Panc1 (cell line): Measurements from ENCODE around the gene TFDP2. TPM values are rescaled to one million over a fixed set of nuclear protein-coding genes. Genes with fewer than 3 reads are reported as not detected.

Experiments used
- ATAC-seq: fragments of 200-7000 bp; cut with Tn5 transposase; 2 replicates; pipeline ENCODE4 v1.9.1; 2020; ENCODE audit warnings: mild to moderate bottlenecking, moderate library complexity
- BruUV-seq: library from RNA; stranded (reverse); fragments of 400-500 nt; replicated peaks from 2 replicates; lab custom pipeline; 2021; lab: Mats Ljungman, UMichigan
- CTCF ChIA-PET: fragments of 300-600 bp; sonication (Branson Sonifier 250); formaldehyde crosslinking; loops from one replicate; lab custom pipeline; 2022; ENCODE audit warnings: antibody characterized with exemption; lab: Charles Lee
- POLR2A ChIA-PET: fragments of 300-600 bp; sonication (Branson Sonifier 250); formaldehyde crosslinking; loops from one replicate; lab custom pipeline; 2022; ENCODE audit warnings: antibody characterized with exemption; lab: Charles Lee
- DNase-seq: peaks from one replicate; pipeline ENCODE4 v3.0.0-alpha.2; 2010; ENCODE audit warnings: low read depth, low spot score
- H3K27ac ChIP-seq: 2 replicates; pipeline ENCODE4 v1.5.1; 2011; ENCODE audit warnings: mild to moderate bottlenecking, low read length, inconsistent platforms
- H3K27me3 ChIP-seq: fragments of 200-500 bp; sonication (Bioruptor generic); 2 replicates; pipeline ENCODE4 v1.6.0; 2014; ENCODE audit warnings: low read length, inconsistent platforms; ENCODE audit not compliant: control insufficient read depth, insufficient read depth
- H3K36me3 ChIP-seq: fragments of 200-500 bp; sonication (Bioruptor generic); 2 replicates; pipeline ENCODE4 v1.5.1; 2014; ENCODE audit warnings: inconsistent platforms, mild to moderate bottlenecking, low read length, moderate library complexity; ENCODE audit not compliant: control insufficient read depth, insufficient read depth
- H3K4me1 ChIP-seq: 2 replicates; pipeline ENCODE4 v1.5.1; 2011; ENCODE audit warnings: inconsistent platforms, mild to moderate bottlenecking, low read length, moderate library complexity; ENCODE audit not compliant: control insufficient read depth, insufficient read depth
- H3K4me3 ChIP-seq, 2 experiments: 2 replicates each; pipeline ENCODE4 v1.5.1; 2011 to 2012; ENCODE audit warnings: low read depth in 2 of 2, low read length in 2 of 2, mild to moderate bottlenecking in 2 of 2, inconsistent platforms in 1 of 2, moderate library complexity in 1 of 2
- H3K9me3 ChIP-seq: fragments of 200-500 bp; sonication (Bioruptor generic); 2 replicates; pipeline ENCODE4 v1.5.1; 2014; ENCODE audit warnings: low read depth, mild to moderate bottlenecking, inconsistent platforms, low read length, moderate library complexity; ENCODE audit not compliant: control insufficient read depth, insufficient read depth
- CTCF ChIP-seq: fragments of 450-650 bp; IDR thresholded peaks from 2 replicates; pipeline ENCODE4 v1.5.1; 2017; ENCODE audit warnings: mild to moderate bottlenecking
- POLR2AphosphoS5 ChIP-seq: IDR thresholded peaks from 2 replicates; pipeline ENCODE4 v1.6.1; 2012; ENCODE audit warnings: mild to moderate bottlenecking, low read depth, low read length, moderate library complexity
- REST ChIP-seq, 2 experiments: IDR thresholded peaks; 2 replicates each; pipeline ENCODE4 v1.6.1; 2011 to 2012; ENCODE audit warnings: low read depth in 2 of 2, control low read depth in 1 of 2, low read length in 1 of 2, mild to moderate bottlenecking in 1 of 2, moderate library complexity in 1 of 2; ENCODE audit not compliant: insufficient read depth in 1 of 2
- SIN3A ChIP-seq: IDR thresholded peaks from 2 replicates; pipeline ENCODE4 v1.6.1; 2012; ENCODE audit warnings: low read depth, mild to moderate bottlenecking, low read length, moderate library complexity, borderline replicate concordance; ENCODE audit not compliant: insufficient read depth
- TCF7L2 ChIP-seq: IDR thresholded peaks from 2 replicates; pipeline ENCODE4 v1.6.1; 2011; ENCODE audit warnings: mild to moderate bottlenecking, low read depth, low read length, inconsistent platforms
- in situ Hi-C: cut with HindIII; loops from 2 replicates; pipeline ENCODE4 v1.10.0; 2016; ENCODE audit warnings: low sequenced_read_pairs, low pct_unique_long_range_greater_than_20kb
- intact Hi-C: fragments of 100-400 bp; cut with micrococcal nuclease; formaldehyde crosslinking; loops from one replicate; pipeline ENCODE4 v1.10.0; 2022; ENCODE audit not compliant: unreplicated experiment
- total RNA-seq: library from RNA; stranded (reverse); gene quantifications from one replicate; pipeline ENCODE4 v1.2.1, GENCODE V29; 2021; ENCODE audit not compliant: unreplicated experiment

The TFDP2 gene
- total RNA-seq, 1 experiment from 2014 or later: 66.3 TPM

- Histone ChIP-seq H3K36me3 (peaks cover 10% of the 10 kb centered on the region), H3K27ac (no peak overlapping the region), H3K4me3 (no peak overlapping the region), H3K9me3 (no peaks in the 10 kb centered on the region), H3K27me3 (no peaks in the 10 kb centered on the region), H3K4me1 (no peaks in the 10 kb centered on the region)
- BruUV-seq: no TSS peak
- ChIA-PET CTCF (no interaction called here), POLR2A (interaction anchor here (0.5 kb wide), 1 partner anchor 183 kb away, joined by 4 read pairs; the partner anchor contains the start of gene RNF7)
- in situ Hi-C loops (no loop called here), intact Hi-C loops (no loop called here)
- ATAC-seq (no peak), DNase-seq (no peak)
- TF ChIP-seq REST (IDR thresholded peaks at IDR 0.05; ENCODE audit: insufficient read depth in 1 of 2, low read depth in 2 of 2, low read length in 1 of 2) (no peak), CTCF (no peak), TCF7L2 (no peak), SIN3A (no peak), POLR2AphosphoS5 (no peak)
Observed at GRCh38 chr3:141921316-141921715, 228.0 kb downstream of the TFDP2 start.

GRCh38 chr3:141920701-141921100 lies 228.6 kb downstream of the TFDP2 start:
- in situ Hi-C loops: no loop called here
- Histone ChIP-seq H3K27ac (no peak overlapping the region), H3K4me3 (no peak overlapping the region), H3K4me1 (no peaks in the 10 kb centered on the region), H3K36me3 (peaks cover 16% of the 10 kb centered on the region), H3K27me3 (no peaks in the 10 kb centered on the region), H3K9me3 (no peaks in the 10 kb centered on the region)
- TF ChIP-seq REST (IDR thresholded peaks at IDR 0.05; ENCODE audit: insufficient read depth in 1 of 2, low read depth in 2 of 2, low read length in 1 of 2): no peak
- TF ChIP-seq SIN3A: no peak
- TF ChIP-seq CTCF: no peak
- no peak for TF ChIP-seq TCF7L2
- no peak for TF ChIP-seq POLR2AphosphoS5
- POLR2A ChIA-PET: interaction anchor here (0.5 kb wide), 1 partner anchor 182 kb away, joined by 4 read pairs; the partner anchor contains the start of gene RNF7
- CTCF ChIA-PET: no interaction called here
- BruUV-seq: no TSS peak
- DNase-seq (no peak), ATAC-seq (no peak)
- intact Hi-C loops: no loop called here
